Adrenal gland (tissue), 12 donors: ENCODE data around the gene KCTD10. TPM values are rescaled to one million over a fixed set of nuclear protein-coding genes. Genes with fewer than 3 reads are reported as not detected.

ENCODE experiments used
- DNase-seq, 7 donors: peaks; one replicate each; pipeline ENCODE4 v3.0.0-alpha.2; 2019 to 2020
- H3K27ac ChIP-seq, 5 donors: fragments of 200-600 bp; sonication (generic) in 4 of 5; 1 replicate in 3 of 5; 2 replicates in 2 of 5; pipeline versions ENCODE4 v1.5.1 to v1.8.0; 2016 to 2020; ENCODE audit warnings: mild to moderate bottlenecking in 1 of 5
- H3K27me3 ChIP-seq: fragments of 200-600 bp; 2 replicates; pipeline ENCODE4 v1.8.0; 2021
- H3K36me3 ChIP-seq, 2 donors: fragments of 200-600 bp; replicated peaks in 1 of 2; 1 replicate in 1 of 2; 2 replicates in 1 of 2; pipeline versions ENCODE4 v1.5.1 to v1.8.0; 2018 to 2022
- H3K4me1 ChIP-seq, 2 donors: fragments of 200-600 bp; replicated peaks in 1 of 2; 1 replicate in 1 of 2; 2 replicates in 1 of 2; pipeline versions ENCODE4 v1.5.1 to v1.8.0; 2018 to 2021
- H3K4me3 ChIP-seq, 4 donors: fragments of 200-600 bp; sonication (generic) in 3 of 4; one replicate each; pipeline ENCODE4 v1.5.1; 2016 to 2018
- H3K9me3 ChIP-seq, 3 donors: fragments of 200-600 bp; sonication (generic) in 1 of 3; replicated peaks in 1 of 3; 1 replicate in 2 of 3; 2 replicates in 1 of 3; pipeline versions ENCODE4 v1.5.1 to v1.8.0; 2016 to 2021
- CTCF ChIP-seq, 6 experiments: fragments of 450-650 bp in 4 of 6; fragments of 200-600 bp in 2 of 6; sonication (generic) in 1 of 6; IDR thresholded peaks; 1 replicate in 5 of 6; 2 replicates in 1 of 6; pipeline versions ENCODE4 v1.5.1 to v1.8.0; 2016 to 2021; ENCODE audit warnings: antibody characterized with exemption in 6 of 6, mild to moderate bottlenecking in 2 of 6, moderate library complexity in 1 of 6
- POLR2A ChIP-seq, 2 donors: fragments of 450-650 bp; IDR thresholded peaks; one replicate each; pipeline ENCODE4 v1.6.1; 2017; ENCODE audit warnings: antibody characterized with exemption in 2 of 2, mild to moderate bottlenecking in 2 of 2, moderate library complexity in 1 of 2
- WGBS, 4 donors: extraction: QIAGEN DNeasy Blood & Tissue Kit in 2 of 4; methylation state at CpG; one replicate each; pipeline versions ENCODE4 v1.1.5 to v1.1.7; 2013 to 2017; 5-methylcytosine and 5-hydroxymethylcytosine counted together
- intact Hi-C, 2 donors: fragments of 100-400 bp; cut with DNase I; formaldehyde crosslinking; loops; one replicate each; pipeline versions ENCODE4 v1.14.1 to v1.15.0; 2022 to 2023
- polyA plus RNA-seq, 3 donors: library from polyadenylated mRNA; stranded (reverse); fragments of 200-250 nt in 2 of 3; fragments of 350-450 nt in 1 of 3; fragmentation: Illumina TruSeq in 1 of 3; extraction: RNeasy Lipid Tissue Mini Kit (QIAGEN cat#74804) in 1 of 3; gene quantifications; one replicate each; pipeline ENCODE4 v1.2.3, GENCODE V29; 2013 to 2014
- total RNA-seq, 9 donors: library from RNA; depleted of rRNA in 4 of 9; stranded (reverse); fragments of >200 nt in 4 of 9; fragments of 120-200 nt in 1 of 9; fragmentation: NEBNext Ultra II Directional in 1 of 9; extraction: Animal tissue kit (Norgen Biotek cat#: 25700) in 1 of 9; gene quantifications; one replicate each; pipeline versions ENCODE4 v1.1.0 to v1.2.4, GENCODE V29; 2013 to 2023
- donor health status: healthy with polysubstance abuse.
- donor health status: Bipolar disorder and iron deficiency.
- donor health status: DM: yes; HTN: yes; CAD: no.
- donor health status: DM: no; HTN: no; CAD: no.
- donor health status: DM: no; HTN: no; CAD: no.
- donor health status: DM: yes; HTN: yes; CAD: no.

KCTD10 gene
- total and polyA plus RNA-seq, 12 donors: 21.6 to 77.8 (median 56.1) TPM

GRCh38 chr12:109458771-109459208 is 18.3 kb downstream of the KCTD10 start:
- intact Hi-C loops: no loop called here
- no peak for TF ChIP-seq POLR2A (IDR thresholded peaks at IDR 0.05)
- no peak for TF ChIP-seq CTCF (IDR thresholded peaks at IDR 0.05)
- H3K27ac ChIP-seq: peak overlapping the region in 2 of 5 donors; percentile 75 to 95
- no peaks in the 10 kb centered on the region for H3K27me3 ChIP-seq
- peaks cover 0 to 55% of the 10 kb centered on the region in 2 donors for H3K36me3 ChIP-seq
- no peaks in the 10 kb centered on the region for H3K9me3 ChIP-seq
- peaks cover 36 to 61% of the 10 kb centered on the region in 2 donors for H3K4me1 ChIP-seq
- no peak overlapping the region for H3K4me3 ChIP-seq
- DNase-seq: no peak
- 52 to 74% (median 63%) methylated on average over 5 to 6 of the region's 6 CpGs for WGBS, 4 donors

GRCh38 chr12:109458086-109458485 is 19.0 kb downstream of the KCTD10 start:
- no peaks in the 10 kb centered on the region for H3K9me3 ChIP-seq
- no peak overlapping the region for H3K4me3 ChIP-seq
- H3K4me1 ChIP-seq: peaks cover 30 to 54% of the 10 kb centered on the region in 2 donors
- H3K36me3 ChIP-seq: peaks cover 0 to 62% of the 10 kb centered on the region in 2 donors
- DNase-seq: no peak
- intact Hi-C loops: no loop called here
- no peak for TF ChIP-seq CTCF (IDR thresholded peaks at IDR 0.05)
- TF ChIP-seq POLR2A (IDR thresholded peaks at IDR 0.05): no peak
- H3K27ac ChIP-seq: peak overlapping the region in 2 of 5 donors; percentile 75 to 95
- WGBS, 4 donors: 64 to 80% (median 72%) methylated on average over 4 of the region's 4 CpGs
- H3K27me3 ChIP-seq: no peaks in the 10 kb centered on the region

GRCh38 chr12:109455706-109456105 is 21.4 kb downstream of the KCTD10 start:
- no peak for TF ChIP-seq POLR2A (IDR thresholded peaks at IDR 0.05)
- TF ChIP-seq CTCF (IDR thresholded peaks at IDR 0.05): no peak
- intact Hi-C loops: no loop called here
- Histone ChIP-seq H3K27ac (no peak overlapping the region), H3K4me3 (no peak overlapping the region), H3K36me3 (peaks cover 0 to 81% of the 10 kb centered on the region in 2 donors), H3K4me1 (peaks cover 7 to 34% of the 10 kb centered on the region in 2 donors), H3K27me3 (no peaks in the 10 kb centered on the region), H3K9me3 (no peaks in the 10 kb centered on the region)
- DNase-seq: no peak
- WGBS, 4 donors: 84 to 100% (median 93%) methylated on average over 1 of the region's 1 CpG

- no peak for DNase-seq
- H3K27ac ChIP-seq: no peak overlapping the region
- no peak overlapping the region for H3K4me3 ChIP-seq
- peaks cover 0 to 4% of the 10 kb centered on the region in 2 donors for H3K4me1 ChIP-seq
- no peaks in the 10 kb centered on the region for H3K9me3 ChIP-seq
- no peaks in the 10 kb centered on the region for H3K27me3 ChIP-seq
- H3K36me3 ChIP-seq: peaks cover 0 to 75% of the 10 kb centered on the region in 2 donors
- intact Hi-C loops: no loop called here
- no peak for TF ChIP-seq POLR2A (IDR thresholded peaks at IDR 0.05)
- TF ChIP-seq CTCF (IDR thresholded peaks at IDR 0.05): no peak
- 85 to 92% (median 86%) methylated on average over 2 of the region's 2 CpGs for WGBS, 4 donors
Measured at GRCh38 chr12:109452489-109452888, 24.6 kb downstream of the KCTD10 start.
